Right lobe of liver (tissue), 6 donors: ENCODE data around the gene PKIG. TPM values are rescaled to one million over a fixed set of nuclear protein-coding genes. Genes with fewer than 3 reads are reported as not detected.

Source experiments
- ATAC-seq, 4 donors: fragments of 200-7000 bp; cut with Tn5 transposase; one replicate each; pipeline ENCODE4 v1.9.1; 2020; ENCODE audit warnings: mild to moderate bottlenecking in 4 of 4, moderate library complexity in 4 of 4
- DNase-seq, 3 donors: peaks; one replicate each; pipeline ENCODE4 v3.0.0-alpha.2; 2020
- H3K27ac ChIP-seq, 3 donors: fragments of 200-600 bp; one replicate each; pipeline ENCODE4 v1.8.0; 2022
- H3K27me3 ChIP-seq, 2 donors: fragments of 200-600 bp; one replicate each; pipeline ENCODE4 v1.8.0; 2022
- H3K36me3 ChIP-seq, 4 donors: fragments of 200-600 bp; sonication (generic) in 1 of 4; one replicate each; pipeline versions ENCODE4 v1.5.1 to v1.8.0; 2017 to 2022; ENCODE audit warnings: control low read depth in 1 of 4
- H3K4me1 ChIP-seq, 4 donors: fragments of 200-600 bp; sonication (generic) in 1 of 4; one replicate each; pipeline versions ENCODE4 v1.5.1 to v1.8.0; 2017 to 2022; ENCODE audit warnings: control low read depth in 1 of 4
- H3K4me3 ChIP-seq, 3 donors: fragments of 200-600 bp; one replicate each; pipeline ENCODE4 v1.8.0; 2022
- H3K9me3 ChIP-seq, 4 donors: fragments of 200-600 bp; sonication (generic) in 1 of 4; one replicate each; pipeline versions ENCODE4 v1.5.1 to v1.8.0; 2017 to 2022; ENCODE audit warnings: control low read depth in 1 of 4
- CTCF ChIP-seq, 4 donors: fragments of 200-600 bp in 3 of 4; fragments of 450-650 bp in 1 of 4; IDR thresholded peaks; one replicate each; pipeline versions ENCODE4 v1.5.1 to v1.8.0; 2016 to 2022; ENCODE audit warnings: antibody characterized with exemption in 4 of 4, mild to moderate bottlenecking in 2 of 4
- POLR2A ChIP-seq: fragments of 450-650 bp; IDR thresholded peaks from one replicate; pipeline ENCODE4 v1.6.1; 2017; ENCODE audit warnings: antibody characterized with exemption, mild to moderate bottlenecking
- WGBS: methylation state at CpG from one replicate; pipeline ENCODE4 v1.1.6; 2018; ENCODE audit warnings: low coverage, low lambda C conversion rate; ENCODE audit not compliant: insufficient coverage; ENCODE audit errors: missing lambda C conversion rate; 5-methylcytosine and 5-hydroxymethylcytosine counted together
- intact Hi-C, 2 donors: fragments of 100-400 bp; cut with DNase I; formaldehyde crosslinking; loops; one replicate each; pipeline versions ENCODE4 v1.11.2 to v1.14.1; 2022
- total RNA-seq, 6 experiments: library from RNA; depleted of rRNA in 2 of 6; stranded (reverse); fragments of >200 nt in 2 of 6; fragmentation: NEBNext Ultra II Directional in 3 of 6; extraction: Animal tissue kit (Norgen Biotek cat#: 25700) in 3 of 6; gene quantifications; one replicate each; pipeline versions ENCODE4 v1.1.0 to v1.2.4, GENCODE V29; 2016 to 2023
- donor health status: DM: no; HTN: yes; CAD: no.
- donor health status: DM: no; HTN: no; CAD: no.
- donor health status: DM: no; HTN: no; CAD: no.
- donor health status: DM: no; HTN: yes; CAD: no.
- donor health status: DM: no; HTN: yes; CAD: no.

Gene PKIG
- total RNA-seq, 6 experiments from 2014 or later = 11.7 to 31.7 (median 21.8) TPM

GRCh38 chr20:44537993-44538392 lies 44.4 kb upstream of the PKIG start:
- no peak overlapping the region for H3K4me3 ChIP-seq
- peaks cover 0 to 28% (median 6%) of the 10 kb centered on the region in 4 donors for H3K4me1 ChIP-seq
- DNase-seq = no peak
- TF ChIP-seq POLR2A = no peak
- no peak for TF ChIP-seq CTCF (IDR thresholded peaks at IDR 0.05)
- H3K9me3 ChIP-seq = no peaks in the 10 kb centered on the region
- H3K27ac ChIP-seq = no peak overlapping the region
- no peaks in the 10 kb centered on the region for H3K36me3 ChIP-seq
- no peaks in the 10 kb centered on the region for H3K27me3 ChIP-seq
- no peak for ATAC-seq
- intact Hi-C loops = no loop called here
- 73% methylated on average over 1 of the region's 1 CpG for WGBS

- TF ChIP-seq CTCF (IDR thresholded peaks at IDR 0.05) (no peak), POLR2A (no peak)
- WGBS = 57% methylated on average over 6 of the region's 6 CpGs
- no peaks in the 10 kb centered on the region for H3K27me3 ChIP-seq
- no peaks in the 10 kb centered on the region for H3K36me3 ChIP-seq
- intact Hi-C loops = no loop called here
- ATAC-seq = peak in 2 of 4 donors; percentile 36 to 43
- H3K9me3 ChIP-seq = no peaks in the 10 kb centered on the region
- H3K4me3 ChIP-seq = no peak overlapping the region
- no peak for DNase-seq
- H3K27ac ChIP-seq = no peak overlapping the region
- peaks cover 0 to 36% (median 10%) of the 10 kb centered on the region in 4 donors for H3K4me1 ChIP-seq
These were observed 41.5 kb upstream of the PKIG start for GRCh38 chr20:44540834-44541233.

DNA sequence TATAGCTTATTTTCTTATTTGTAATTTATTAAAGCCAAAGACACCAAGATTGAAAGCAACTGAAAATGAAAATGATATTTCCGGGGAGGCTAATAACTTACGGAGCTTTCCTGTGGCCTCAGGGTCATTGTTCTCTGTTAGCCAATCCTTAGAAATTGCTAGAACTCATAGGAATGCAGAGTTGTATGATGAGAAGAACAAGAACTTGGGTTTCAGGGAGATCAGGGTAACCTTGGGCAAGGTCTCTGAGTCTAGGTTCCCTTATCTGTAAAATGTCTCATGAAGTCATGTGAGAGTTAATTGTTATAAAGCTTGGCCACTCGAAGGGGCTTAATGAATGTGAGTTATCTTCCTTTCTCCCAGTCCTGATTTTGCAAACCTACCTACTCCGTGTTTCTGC lies 40.4 kb upstream of the PKIG start:
- no peaks in the 10 kb centered on the region for H3K36me3 ChIP-seq
- H3K4me3 ChIP-seq = peak overlapping the region in 1 of 3 donors; percentile 14
- no peaks in the 10 kb centered on the region for H3K27me3 ChIP-seq
- H3K4me1 ChIP-seq = peaks cover 0 to 36% (median 10%) of the 10 kb centered on the region in 4 donors
- peak overlapping the region in 1 of 3 donors; percentile 34 for H3K27ac ChIP-seq
- 20% methylated on average over 4 of the region's 4 CpGs for WGBS
- DNase-seq = no peak
- TF ChIP-seq CTCF (IDR thresholded peaks at IDR 0.05) (no peak), POLR2A (no peak)
- H3K9me3 ChIP-seq = no peaks in the 10 kb centered on the region
- peak; percentile 24 to 57 (median 52) for ATAC-seq
- intact Hi-C loops = no loop called here

- H3K4me1 ChIP-seq = peaks cover 0 to 36% (median 10%) of the 10 kb centered on the region in 4 donors
- DNase-seq (no peak), ATAC-seq (peak in 1 of 4 donors; percentile 31)
- no peaks in the 10 kb centered on the region for H3K9me3 ChIP-seq
- H3K36me3 ChIP-seq = no peaks in the 10 kb centered on the region
- intact Hi-C loops = no loop called here
- WGBS = 20% methylated on average over 1 of the region's 1 CpG
- peak overlapping the region in 1 of 3 donors; percentile 34 for H3K27ac ChIP-seq
- TF ChIP-seq CTCF (IDR thresholded peaks at IDR 0.05) (no peak), POLR2A (no peak)
- H3K27me3 ChIP-seq = no peaks in the 10 kb centered on the region
- no peak overlapping the region for H3K4me3 ChIP-seq
These were observed 39.5 kb upstream of the PKIG start for GRCh38 chr20:44542890-44543289.

DNA sequence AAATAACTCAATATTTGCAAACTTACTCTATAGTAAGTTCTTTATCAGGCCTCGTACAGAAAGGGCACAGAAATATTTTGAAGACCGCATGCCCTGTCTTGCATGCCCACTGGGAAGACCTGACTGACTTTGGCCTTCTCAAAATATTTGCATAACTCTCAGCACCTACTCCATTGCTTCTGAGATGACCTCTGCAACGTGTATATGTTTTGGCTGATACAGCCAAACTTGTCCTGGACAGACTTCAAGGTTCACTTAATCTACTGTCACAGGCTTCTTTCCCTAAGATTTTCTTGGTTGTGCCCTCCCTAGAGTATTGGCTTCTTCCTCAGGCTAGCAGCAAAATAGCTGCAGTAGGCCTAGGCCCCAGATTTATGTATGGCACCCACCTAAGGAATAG lies 39.0 kb upstream of the PKIG start:
- TF ChIP-seq POLR2A (no peak), CTCF (IDR thresholded peaks at IDR 0.05) (no peak)
- Histone ChIP-seq H3K27me3 (no peaks in the 10 kb centered on the region), H3K27ac (peak overlapping the region in 1 of 3 donors; percentile 5), H3K9me3 (no peaks in the 10 kb centered on the region), H3K4me1 (peaks cover 0 to 36% (median 10%) of the 10 kb centered on the region in 4 donors), H3K4me3 (no peak overlapping the region), H3K36me3 (no peaks in the 10 kb centered on the region)
- intact Hi-C loops = no loop called here
- ATAC-seq (peak; percentile 15 to 58 (median 46)), DNase-seq (no peak)
- WGBS = 29% methylated on average over 3 of the region's 3 CpGs
